GM21717 (cell line): ENCODE data around the gene PDK2.

Experiments used
- ATAC-seq: cut with Tn5 transposase; IDR thresholded peaks from one replicate; pipeline ENCODE4 v1.9.1; 2021; ENCODE audit warnings: mild to moderate bottlenecking, moderate library complexity; ENCODE audit not compliant: unreplicated experiment

The PDK2 gene

GRCh38 chr17:50099003-50099402 lies 3.9 kb downstream of the PDK2 start:
- no peak for ATAC-seq

- no peak for ATAC-seq
Measured at GRCh38 chr17:50100480-50100883, 5.3 kb downstream of the PDK2 start.

GRCh38 chr17:50100921-50101345 lies 5.8 kb downstream of the PDK2 start:
- ATAC-seq, result no peak

GRCh38 chr17:50101346-50102163 lies 6.4 kb downstream of the PDK2 start:
- no peak for ATAC-seq

GRCh38 chr17:50102164-50102991 lies 7.2 kb downstream of the PDK2 start:
- no peak for ATAC-seq

GRCh38 chr17:50103252-50103651 lies 8.1 kb downstream of the PDK2 start:
- no peak for ATAC-seq

GRCh38 chr17:50103941-50104340 lies 8.8 kb downstream of the PDK2 start:
- no peak for ATAC-seq

GRCh38 chr17:50105811-50106210 lies 10.7 kb downstream of the PDK2 start:
- ATAC-seq, result no peak

- ATAC-seq, result no peak
Measured at GRCh38 chr17:50106393-50107131, 11.4 kb downstream of the PDK2 start.

GRCh38 chr17:50107790-50108414 lies 12.8 kb downstream of the PDK2 start:
- ATAC-seq, result no peak

- ATAC-seq, result no peak
Measured at GRCh38 chr17:50108556-50108955, 13.4 kb downstream of the PDK2 start.

- ATAC-seq, result no peak
Measured at GRCh38 chr17:50109207-50109606, 14.1 kb downstream of the PDK2 start.

GRCh38 chr17:50109785-50110184 lies 14.6 kb downstream of the PDK2 start:
- no peak for ATAC-seq

- ATAC-seq, result no peak
Measured at GRCh38 chr17:50110591-50111349, 15.6 kb downstream of the PDK2 start.

- no peak for ATAC-seq
Measured at GRCh38 chr17:50111673-50112655, 16.8 kb downstream of the PDK2 start.

GRCh38 chr17:50112694-50113093 lies 17.5 kb downstream of the PDK2 start:
- ATAC-seq, result no peak

- ATAC-seq, result no peak
Measured at GRCh38 chr17:50113624-50114320, 18.6 kb downstream of the PDK2 start.

GRCh38 chr17:50114401-50114800 lies 19.2 kb downstream of the PDK2 start:
- ATAC-seq, result no peak
